HG02798 (cell line): ENCODE results near the gene HOOK2.

Source experiments
- ATAC-seq: cut with Tn5 transposase; IDR thresholded peaks from one replicate; pipeline ENCODE4 v1.9.1; 2021; ENCODE audit warnings: mild to moderate bottlenecking; ENCODE audit not compliant: unreplicated experiment, poor library complexity

HOOK2 gene

GRCh38 chr19:12794196-12794941 is 19.0 kb upstream of the HOOK2 start:
- no peak for ATAC-seq

DNA sequence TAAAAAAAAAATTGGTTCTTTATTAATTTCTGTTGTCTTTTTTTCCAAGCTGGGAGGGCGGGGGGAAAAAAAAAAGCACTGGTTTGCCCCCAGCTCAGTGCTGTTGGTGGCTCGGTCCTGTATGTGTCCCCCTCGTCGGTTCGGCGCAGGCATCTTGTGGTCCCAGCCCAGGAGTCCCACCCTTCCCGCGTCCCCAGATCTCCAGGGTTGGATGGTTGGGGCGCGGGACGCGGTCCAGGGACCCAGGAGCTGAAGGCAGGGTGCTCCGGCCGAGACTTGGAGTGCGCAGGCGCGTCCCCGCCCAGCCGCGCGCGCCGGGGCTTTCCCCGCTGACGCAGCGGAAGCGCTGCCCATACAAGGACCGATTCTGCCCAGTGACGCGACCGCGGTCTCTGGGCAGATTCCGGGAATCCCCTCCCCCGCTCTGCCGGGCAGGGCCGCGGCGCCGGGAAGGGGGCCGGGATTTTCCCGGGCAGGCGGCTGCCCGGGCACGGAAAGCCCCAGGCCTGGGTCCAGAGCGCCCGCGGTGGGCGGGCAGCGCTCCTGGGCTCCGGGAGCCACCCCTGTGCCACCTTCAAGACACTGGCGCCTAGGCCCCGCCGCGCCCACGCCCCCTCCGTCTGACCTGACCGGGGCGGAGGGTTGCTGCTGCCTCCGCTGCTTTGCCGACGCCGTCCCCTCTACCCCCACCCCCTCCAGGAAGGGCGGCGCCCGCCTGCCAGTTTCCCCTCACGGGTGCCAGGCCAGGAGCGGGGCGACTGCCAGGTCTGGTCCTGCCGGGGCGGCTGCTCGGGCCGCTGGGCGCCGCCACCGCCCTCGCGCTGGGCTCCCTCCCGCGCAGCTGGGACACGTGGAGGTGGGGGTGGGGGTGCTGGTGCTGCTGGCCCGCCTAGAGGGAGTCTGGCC is 18.2 kb upstream of the HOOK2 start:
- ATAC-seq = peak; percentile 39

DNA sequence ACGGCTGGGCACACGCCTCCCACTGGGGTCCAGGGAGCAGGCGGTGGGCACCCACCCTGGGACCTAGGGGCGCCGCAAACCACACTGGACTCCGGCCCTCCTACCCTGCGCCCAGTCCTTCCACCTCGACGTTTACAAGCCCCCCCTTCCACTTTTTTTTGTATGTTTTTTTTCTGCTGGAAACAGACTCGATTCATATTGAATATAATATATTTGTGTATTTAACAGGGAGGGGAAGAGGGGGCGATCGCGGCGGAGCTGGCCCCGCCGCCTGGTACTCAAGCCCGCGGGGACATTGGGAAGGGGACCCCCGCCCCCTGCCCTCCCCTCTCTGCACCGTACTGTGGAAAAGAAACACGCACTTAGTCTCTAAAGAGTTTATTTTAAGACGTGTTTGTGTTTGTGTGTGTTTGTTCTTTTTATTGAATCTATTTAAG is 17.5 kb upstream of the HOOK2 start:
- ATAC-seq = no peak

DNA sequence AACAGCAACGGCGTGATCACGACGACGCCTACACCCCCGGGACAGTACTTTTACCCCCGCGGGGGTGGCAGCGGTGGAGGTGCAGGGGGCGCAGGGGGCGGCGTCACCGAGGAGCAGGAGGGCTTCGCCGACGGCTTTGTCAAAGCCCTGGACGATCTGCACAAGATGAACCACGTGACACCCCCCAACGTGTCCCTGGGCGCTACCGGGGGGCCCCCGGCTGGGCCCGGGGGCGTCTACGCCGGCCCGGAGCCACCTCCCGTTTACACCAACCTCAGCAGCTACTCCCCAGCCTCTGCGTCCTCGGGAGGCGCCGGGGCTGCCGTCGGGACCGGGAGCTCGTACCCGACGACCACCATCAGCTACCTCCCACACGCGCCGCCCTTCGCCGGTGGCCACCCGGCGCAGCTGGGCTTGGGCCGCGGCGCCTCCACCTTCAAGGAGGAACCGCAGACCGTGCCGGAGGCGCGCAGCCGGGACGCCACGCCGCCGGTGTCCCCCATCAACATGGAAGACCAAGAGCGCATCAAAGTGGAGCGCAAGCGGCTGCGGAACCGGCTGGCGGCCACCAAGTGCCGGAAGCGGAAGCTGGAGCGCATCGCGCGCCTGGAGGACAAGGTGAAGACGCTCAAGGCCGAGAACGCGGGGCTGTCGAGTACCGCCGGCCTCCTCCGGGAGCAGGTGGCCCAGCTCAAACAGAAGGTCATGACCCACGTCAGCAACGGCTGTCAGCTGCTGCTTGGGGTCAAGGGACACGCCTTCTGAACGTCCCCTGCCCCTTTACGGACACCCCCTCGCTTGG is 16.9 kb upstream of the HOOK2 start:
- ATAC-seq = no peak

DNA sequence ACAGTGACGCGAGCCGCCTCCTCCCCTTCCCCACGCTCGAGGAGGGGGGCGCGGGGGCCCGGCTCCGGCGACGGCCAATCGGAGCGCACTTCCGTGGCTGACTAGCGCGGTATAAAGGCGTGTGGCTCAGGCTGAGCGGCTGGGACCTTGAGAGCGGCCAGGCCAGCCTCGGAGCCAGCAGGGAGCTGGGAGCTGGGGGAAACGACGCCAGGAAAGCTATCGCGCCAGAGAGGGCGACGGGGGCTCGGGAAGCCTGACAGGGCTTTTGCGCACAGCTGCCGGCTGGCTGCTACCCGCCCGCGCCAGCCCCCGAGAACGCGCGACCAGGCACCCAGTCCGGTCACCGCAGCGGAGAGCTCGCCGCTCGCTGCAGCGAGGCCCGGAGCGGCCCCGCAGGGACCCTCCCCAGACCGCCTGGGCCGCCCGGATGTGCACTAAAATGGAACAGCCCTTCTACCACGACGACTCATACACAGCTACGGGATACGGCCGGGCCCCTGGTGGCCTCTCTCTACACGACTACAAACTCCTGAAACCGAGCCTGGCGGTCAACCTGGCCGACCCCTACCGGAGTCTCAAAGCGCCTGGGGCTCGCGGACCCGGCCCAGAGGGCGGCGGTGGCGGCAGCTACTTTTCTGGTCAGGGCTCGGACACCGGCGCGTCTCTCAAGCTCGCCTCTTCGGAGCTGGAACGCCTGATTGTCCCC is 16.1 kb upstream of the HOOK2 start, which contains the start of gene JUNB:
Gene JUNB (plus strand): TSS at position 142 of the 706 bp plus-strand sequence. CDS start 286 bp downstream, at position 428.
- ATAC-seq = peak; percentile 35

DNA sequence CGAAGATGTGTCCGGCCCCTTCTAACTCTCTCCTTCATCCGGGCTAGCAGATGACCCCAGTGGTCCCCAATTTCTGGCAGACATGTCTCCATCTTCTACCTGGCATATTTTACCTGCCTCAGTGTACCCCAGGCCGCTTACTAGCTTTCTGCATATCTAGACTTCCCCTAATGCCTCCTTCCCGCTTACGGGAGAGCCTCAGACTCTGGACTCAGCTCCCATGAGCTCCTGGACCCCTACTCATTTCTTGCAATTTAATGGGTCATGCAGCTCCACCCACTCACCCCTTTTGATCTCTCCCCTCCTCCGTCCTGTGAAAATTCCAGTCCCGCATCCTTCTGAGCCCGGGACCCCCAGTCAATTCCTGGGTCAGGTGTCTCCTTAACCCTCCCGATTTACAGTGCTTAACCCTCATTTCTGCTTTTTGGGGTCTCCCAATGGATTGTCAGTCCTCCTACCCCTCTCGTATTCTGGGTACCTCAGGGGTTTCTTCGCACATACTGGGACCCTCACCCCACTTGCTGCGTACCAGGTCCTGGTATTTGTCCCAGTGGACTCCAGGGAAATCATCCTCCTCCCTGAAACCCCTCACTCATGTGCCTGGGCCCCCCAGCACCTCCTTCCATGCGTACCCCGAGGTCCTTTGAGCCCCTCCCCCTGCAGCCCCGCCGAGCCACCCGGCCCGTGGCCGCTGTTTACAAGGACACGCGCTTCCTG is 15.4 kb upstream of the HOOK2 start:
- no peak for ATAC-seq

GRCh38 chr19:12789904-12790619 is 14.7 kb upstream of the HOOK2 start:
- ATAC-seq = peak; percentile 48

- ATAC-seq = no peak
These were observed 13.9 kb upstream of the HOOK2 start for GRCh38 chr19:12789098-12789903.

GRCh38 chr19:12788682-12789097 is 13.3 kb upstream of the HOOK2 start:
- no peak for ATAC-seq

DNA sequence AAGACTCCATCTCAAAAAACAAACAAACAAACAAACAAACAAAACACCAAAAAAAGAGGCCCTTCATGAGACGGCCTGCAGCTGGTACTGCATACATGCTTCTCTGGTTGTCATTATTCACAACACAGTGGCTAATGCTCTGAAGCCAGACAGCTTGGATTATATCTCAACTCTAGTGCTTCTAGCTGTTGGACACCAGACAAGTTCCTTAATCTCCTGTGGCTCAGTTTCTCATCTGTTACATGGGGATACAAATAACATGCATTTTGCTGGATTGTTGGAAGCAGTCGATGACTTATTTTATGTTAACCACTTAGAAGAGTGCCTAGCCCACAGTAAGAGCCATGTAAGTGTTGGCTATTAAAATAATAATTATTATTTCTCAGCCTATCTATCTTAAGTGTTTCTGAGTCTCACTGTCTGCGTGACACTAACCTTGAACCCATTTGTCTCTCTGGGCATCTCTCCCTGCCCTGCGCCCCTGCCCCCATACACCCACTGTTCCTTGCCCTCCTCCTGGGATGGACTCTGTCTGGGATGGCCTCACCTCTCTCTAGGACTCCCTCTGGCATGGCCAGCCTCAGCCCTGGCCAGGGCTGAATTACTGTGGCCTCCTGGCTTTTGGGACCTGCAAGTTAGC is 12.8 kb upstream of the HOOK2 start:
- no peak for ATAC-seq

DNA sequence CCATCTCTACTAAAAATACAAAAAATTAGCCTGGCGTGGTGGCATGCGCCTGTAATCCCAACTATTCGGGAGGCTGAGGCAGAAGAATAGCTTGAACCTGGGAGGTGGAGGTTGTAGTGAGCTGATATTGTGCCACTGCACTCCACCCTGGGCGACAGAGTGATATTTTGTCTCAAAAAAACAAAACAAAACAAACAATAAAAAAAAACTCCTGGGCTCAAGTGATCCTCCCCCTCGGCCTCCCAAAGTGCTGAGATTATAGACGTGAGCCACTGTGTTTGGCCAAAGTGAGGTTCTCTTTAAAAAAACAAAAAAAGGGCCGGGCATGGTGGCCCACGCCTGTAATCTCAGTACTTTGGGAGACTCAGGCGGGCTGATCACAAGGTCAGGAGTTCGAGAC is 12.1 kb upstream of the HOOK2 start:
- ATAC-seq = no peak

DNA sequence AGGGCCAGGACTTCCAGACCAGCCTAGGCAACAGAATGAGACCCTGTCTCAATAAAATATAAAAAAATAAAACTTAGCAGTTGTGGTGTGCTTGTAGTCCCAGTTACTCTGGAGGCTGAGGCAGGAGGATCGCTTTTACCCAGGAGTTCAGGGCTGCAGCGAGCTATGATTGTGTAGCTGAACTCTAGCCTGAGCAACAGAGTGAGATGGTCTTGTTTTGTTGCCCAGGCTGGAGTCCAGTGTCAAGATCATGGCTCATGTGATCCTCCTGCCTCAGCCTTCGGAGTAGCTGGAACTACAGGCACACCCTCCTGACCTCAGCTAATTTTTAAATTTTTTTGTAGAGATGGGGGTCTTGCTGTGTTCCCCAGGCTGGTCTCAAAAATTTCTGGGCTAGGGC is 11.6 kb upstream of the HOOK2 start:
- no peak for ATAC-seq

GRCh38 chr19:12786141-12786870 is 11.0 kb upstream of the HOOK2 start:
- no peak for ATAC-seq

DNA sequence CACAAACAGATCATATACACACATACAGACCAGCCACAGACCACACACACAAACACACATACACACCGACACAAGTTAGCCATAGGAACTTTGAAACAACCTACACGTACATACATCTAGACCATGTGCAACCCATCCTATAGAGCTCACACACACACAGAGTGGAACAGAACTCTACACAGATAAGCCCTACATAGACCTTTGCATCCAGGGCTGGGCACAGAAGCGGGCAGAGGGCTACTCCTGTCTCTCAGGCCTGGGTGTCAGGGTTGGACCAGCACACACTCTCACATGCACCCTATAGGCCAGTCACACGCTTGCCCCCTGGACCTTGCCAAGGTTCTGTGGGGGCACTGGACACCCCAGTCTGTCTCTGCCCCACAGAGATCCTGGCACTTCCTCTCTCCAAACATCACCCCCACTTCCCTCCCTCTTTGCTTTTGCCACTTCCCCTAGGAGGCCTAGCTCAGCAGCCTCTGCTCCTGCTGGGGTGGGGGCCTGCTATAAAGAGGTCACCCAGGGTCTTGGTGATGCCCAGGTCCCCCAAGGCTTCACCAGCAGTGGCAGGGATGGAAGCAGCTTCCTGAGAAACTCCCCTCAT is 10.2 kb upstream of the HOOK2 start:
- no peak for ATAC-seq

DNA sequence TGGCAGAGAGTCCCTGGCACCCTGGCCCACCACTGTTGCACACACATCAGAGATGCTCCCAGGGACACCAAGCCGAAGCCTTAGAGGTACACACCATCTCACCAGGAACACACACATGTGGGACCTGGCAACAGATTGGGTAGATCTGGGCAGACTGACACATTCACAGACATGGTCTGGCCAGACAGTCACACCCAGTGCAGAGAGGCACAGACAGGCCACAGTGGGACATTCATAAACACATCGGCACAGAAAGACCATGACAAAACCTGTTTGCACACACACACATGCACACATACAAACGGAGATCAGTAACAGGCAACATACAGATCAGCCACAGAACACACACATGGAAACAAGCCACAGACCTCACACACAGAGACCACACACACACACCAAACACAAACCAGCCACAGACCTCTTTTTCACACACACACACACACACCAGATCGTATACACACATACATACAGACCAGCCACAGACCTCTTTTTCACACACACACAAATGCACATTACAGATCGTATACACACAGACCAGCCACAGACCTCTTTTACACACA is 9.6 kb upstream of the HOOK2 start:
- no peak for ATAC-seq

DNA sequence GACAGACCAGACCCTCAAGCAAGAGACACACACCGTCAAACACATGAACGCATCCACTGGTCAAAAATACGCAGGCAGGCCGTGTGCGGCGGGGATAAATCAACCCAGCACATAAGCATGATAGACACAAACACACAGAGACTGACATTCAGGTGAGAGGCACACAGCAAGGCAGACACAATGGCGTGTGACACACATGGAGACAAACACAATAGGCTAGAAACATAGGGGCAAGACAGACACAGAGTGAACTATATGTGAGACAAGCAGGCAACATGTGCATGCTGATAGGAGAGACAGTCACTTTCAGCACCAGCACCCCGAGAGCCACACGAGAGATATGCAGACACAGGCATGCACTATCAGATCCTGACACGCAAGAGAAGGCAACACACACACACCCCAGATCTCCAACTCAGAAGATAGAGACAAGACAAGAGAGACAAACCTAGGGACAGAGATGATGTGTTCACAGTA is 9.1 kb upstream of the HOOK2 start:
- no peak for ATAC-seq
